GM23338 (cell line): ENCODE results near the gene PAPPA2. TPM values are rescaled to one million over a fixed set of nuclear protein-coding genes. Genes with fewer than 3 reads are reported as not detected.

ENCODE experiments used
- ATAC-seq: fragments of 200-7000 bp; cut with Tn5 transposase; 3 replicates; pipeline ENCODE4 v1.9.1; 2020
- DNase-seq: peaks from one replicate; pipeline ENCODE4 v3.0.0-alpha.2; 2015; ENCODE audit warnings: low spot score
- H2AFZ ChIP-seq: fragments of 200-600 bp; sonication (generic); 2 replicates; pipeline ENCODE4 v1.8.0; 2016; ENCODE audit warnings: antibody characterized with exemption, mild to moderate bottlenecking, moderate library complexity
- H3F3A ChIP-seq: fragments of 200-600 bp; sonication (generic); replicated peaks from 2 replicates; pipeline ENCODE4 v1.8.0; 2017; ENCODE audit warnings: antibody characterized with exemption, mixed run types, low read depth
- H3K27ac ChIP-seq: fragments of 200-600 bp; sonication (generic); 2 replicates; pipeline ENCODE4 v1.6.1; 2016; ENCODE audit warnings: low read depth
- H3K27me3 ChIP-seq: fragments of 200-600 bp; sonication (generic); 2 replicates; pipeline ENCODE4 v1.8.0; 2016; ENCODE audit warnings: mild to moderate bottlenecking, mixed run types, moderate library complexity; ENCODE audit not compliant: insufficient read depth
- H3K36me3 ChIP-seq: fragments of 200-600 bp; sonication (generic); 2 replicates; pipeline ENCODE4 v1.8.0; 2016; ENCODE audit warnings: mild to moderate bottlenecking; ENCODE audit not compliant: insufficient read depth
- H3K4me1 ChIP-seq: fragments of 200-600 bp; sonication (generic); 2 replicates; pipeline ENCODE4 v1.8.0; 2016; ENCODE audit warnings: mild to moderate bottlenecking, moderate library complexity; ENCODE audit not compliant: insufficient read depth
- H3K4me2 ChIP-seq: fragments of 200-600 bp; sonication (generic); 2 replicates; pipeline ENCODE4 v1.7.1; 2017; ENCODE audit warnings: mixed run types
- H3K4me3 ChIP-seq: fragments of 200-600 bp; sonication (generic); 2 replicates; pipeline ENCODE4 v1.6.1; 2016; ENCODE audit warnings: mixed run types
- H3K79me2 ChIP-seq: fragments of 200-600 bp; sonication (generic); replicated peaks from 2 replicates; pipeline ENCODE4 v1.8.0; 2017; ENCODE audit warnings: mild to moderate bottlenecking; ENCODE audit not compliant: insufficient read depth
- H3K9me2 ChIP-seq: fragments of 200-600 bp; sonication (generic); 2 replicates; pipeline ENCODE4 v1.8.0; 2017; ENCODE audit not compliant: insufficient read depth
- H4K20me1 ChIP-seq: fragments of 200-600 bp; sonication (generic); replicated peaks from 2 replicates; pipeline ENCODE4 v1.8.0; 2017; ENCODE audit warnings: mild to moderate bottlenecking; ENCODE audit not compliant: insufficient read depth
- H3K27ac Mint-ChIP-seq: 2 replicates; pipeline ENCODE4 v1.8.0; 2020; ENCODE audit warnings: inconsistent platforms, mild to moderate bottlenecking, moderate library complexity, mixed read lengths
- H3K27me3 Mint-ChIP-seq: 3 replicates; pipeline ENCODE4 v1.8.0; 2022; ENCODE audit warnings: low read depth, mild to moderate bottlenecking, moderate library complexity, mixed read lengths, inconsistent platforms; ENCODE audit not compliant: insufficient read depth, poor library complexity
- H3K36me3 Mint-ChIP-seq: 3 replicates; pipeline ENCODE4 v1.8.0; 2021; ENCODE audit warnings: low read depth, mild to moderate bottlenecking, inconsistent platforms, moderate library complexity, mixed read lengths
- H3K4me1 Mint-ChIP-seq: 3 replicates; pipeline ENCODE4 v1.8.0; 2020; ENCODE audit warnings: mild to moderate bottlenecking, inconsistent platforms, mixed read lengths
- H3K4me3 Mint-ChIP-seq: 3 replicates; pipeline ENCODE4 v1.8.0; 2021; ENCODE audit warnings: moderate library complexity, mild to moderate bottlenecking, inconsistent platforms, mixed read lengths
- H3K9me3 Mint-ChIP-seq: 3 replicates; pipeline ENCODE4 v1.8.0; 2020; ENCODE audit warnings: moderate library complexity, mild to moderate bottlenecking, inconsistent platforms, mixed read lengths
- CREB1 ChIP-seq: fragments of 250-450 bp; sonication (Bioruptor Pico); IDR thresholded peaks from 2 replicates; pipeline ENCODE4 v1.5.0; 2020; ENCODE audit warnings: low read depth, mild to moderate bottlenecking, moderate library complexity
- EZH2 ChIP-seq: fragments of 200-600 bp; sonication (generic); IDR thresholded peaks from one replicate; pipeline ENCODE4 v1.8.0; 2017; ENCODE audit warnings: antibody characterized with exemption, mild to moderate bottlenecking, low read depth; ENCODE audit not compliant: unreplicated experiment
- EZH2phosphoT487 ChIP-seq: fragments of 200-600 bp; sonication (generic); IDR thresholded peaks from one replicate; pipeline ENCODE4 v1.8.1; 2018; ENCODE audit warnings: antibody characterized with exemption; ENCODE audit not compliant: unreplicated experiment
- JUNB ChIP-seq: IDR thresholded peaks from one replicate; pipeline ENCODE4 v1.6.1; 2016; ENCODE audit warnings: antibody characterized with exemption; ENCODE audit not compliant: unreplicated experiment
- NANOG ChIP-seq: IDR thresholded peaks from 2 replicates; pipeline ENCODE4 v1.6.1; 2016; ENCODE audit warnings: antibody characterized with exemption, borderline replicate concordance
- POLR2AphosphoS5 ChIP-seq: IDR thresholded peaks from 2 replicates; pipeline ENCODE4 v1.6.1; 2016; ENCODE audit warnings: antibody characterized with exemption, low read depth
- STAT1 ChIP-seq: IDR thresholded peaks from one replicate; pipeline ENCODE4 v1.6.1; 2016; ENCODE audit warnings: antibody characterized with exemption; ENCODE audit not compliant: unreplicated experiment
- ZNF114 ChIP-seq: fragments of 250-450 bp; sonication (Bioruptor Pico); IDR thresholded peaks from 2 replicates; pipeline ENCODE4 v1.5.0; 2020; ENCODE audit warnings: mild to moderate bottlenecking, moderate library complexity
- ZNF331 ChIP-seq: fragments of 250-450 bp; sonication (Bioruptor Pico); IDR thresholded peaks from 2 replicates; pipeline ENCODE4 v1.5.0; 2020; ENCODE audit warnings: low read depth, mild to moderate bottlenecking, moderate library complexity
- polyA plus RNA-seq: library from polyadenylated mRNA; unstranded; fragments of >200 nt; fragmentation: Nextera tagmentation; extraction: Ambion mirVana; gene quantifications from 2 replicates; pipeline ENCODE4 v1.2.1, GENCODE V29; 2016
- total RNA-seq: library from RNA; depleted of rRNA; stranded (reverse); fragments of >200 nt; shearing (Covaris generic); gene quantifications from 2 replicates; pipeline ENCODE4 v1.2.3, GENCODE V29; 2014
- TF ChIP-seq, protein P1 (sequence below): fragments of 250-450 bp; sonication (Bioruptor Pico); IDR thresholded peaks from 2 replicates; pipeline ENCODE4 v1.5.0; 2020; ENCODE audit warnings: mild to moderate bottlenecking, moderate library complexity
- TF ChIP-seq, protein P2 (sequence below), 2 experiments: fragments of 200-600 bp in 1 of 2; sonication (generic) in 1 of 2; conservative IDR thresholded peaks; 2 replicates each; pipeline versions ENCODE4 v1.5.1 to v1.6.1; 2016 to 2017; ENCODE audit warnings: antibody characterized with exemption in 2 of 2, low read depth in 2 of 2, mild to moderate bottlenecking in 2 of 2, moderate library complexity in 1 of 2
- TF ChIP-seq, protein P3 (sequence below): IDR thresholded peaks from 2 replicates; pipeline ENCODE4 v1.6.1; 2016; ENCODE audit warnings: antibody characterized with exemption

Gene PAPPA2
- total and polyA plus RNA-seq, 2 experiments from 2014 or later = 1.4 to 1.7 TPM

DNA sequence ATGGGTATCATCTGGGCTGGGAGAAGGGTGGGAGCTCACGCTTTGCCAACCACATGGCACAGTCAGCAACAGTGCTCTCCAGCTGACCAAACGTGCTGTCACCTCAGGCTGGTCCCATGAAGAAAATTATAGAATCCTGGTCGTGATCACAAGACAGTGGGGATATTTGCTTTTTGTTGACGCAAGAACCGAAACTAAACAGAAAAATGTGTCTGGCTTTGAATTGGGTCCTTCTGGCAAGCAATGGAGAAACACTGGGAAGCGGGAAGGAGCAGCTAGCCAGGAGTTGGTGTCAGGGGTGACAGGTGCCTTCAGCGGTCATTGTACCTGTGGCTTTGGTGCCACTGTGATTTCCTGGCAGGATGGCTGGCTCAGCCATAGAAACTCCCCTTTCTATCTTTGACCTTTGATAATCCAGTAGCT is 304.8 kb downstream of the PAPPA2 start:
- ATAC-seq (no peak), DNase-seq (no peak)
- H3K9me3 Mint-ChIP-seq = no peaks in the 10 kb centered on the region
- Histone ChIP-seq H3K4me2 (no peak overlapping the region), H3K27ac (no peak overlapping the region), H3K9me2 (no peaks in the 10 kb centered on the region), H3K4me3 (no peak overlapping the region), H3K27me3 (no peaks in the 10 kb centered on the region), H3K79me2 (no peaks in the 10 kb centered on the region), H4K20me1 (no peaks in the 10 kb centered on the region), H3K36me3 (no peaks in the 10 kb centered on the region), H3K4me1 (no peaks in the 10 kb centered on the region), H2AFZ (no peak overlapping the region), H3F3A (no peaks in the 10 kb centered on the region)
- no peak overlapping the region for H3K4me3 Mint-ChIP-seq
- no peak overlapping the region for H3K27ac Mint-ChIP-seq
- no peaks in the 10 kb centered on the region for H3K36me3 Mint-ChIP-seq
- peaks cover 4% of the 10 kb centered on the region for H3K27me3 Mint-ChIP-seq
- H3K4me1 Mint-ChIP-seq = peaks cover 1% of the 10 kb centered on the region; the same call in 1 of the 3 replicates
- TF ChIP-seq EZH2 (no peak), ZNF114 (CRISPR knock-in tag) (no peak), STAT1 (no peak)
- TF ChIP-seq, protein P1, sequence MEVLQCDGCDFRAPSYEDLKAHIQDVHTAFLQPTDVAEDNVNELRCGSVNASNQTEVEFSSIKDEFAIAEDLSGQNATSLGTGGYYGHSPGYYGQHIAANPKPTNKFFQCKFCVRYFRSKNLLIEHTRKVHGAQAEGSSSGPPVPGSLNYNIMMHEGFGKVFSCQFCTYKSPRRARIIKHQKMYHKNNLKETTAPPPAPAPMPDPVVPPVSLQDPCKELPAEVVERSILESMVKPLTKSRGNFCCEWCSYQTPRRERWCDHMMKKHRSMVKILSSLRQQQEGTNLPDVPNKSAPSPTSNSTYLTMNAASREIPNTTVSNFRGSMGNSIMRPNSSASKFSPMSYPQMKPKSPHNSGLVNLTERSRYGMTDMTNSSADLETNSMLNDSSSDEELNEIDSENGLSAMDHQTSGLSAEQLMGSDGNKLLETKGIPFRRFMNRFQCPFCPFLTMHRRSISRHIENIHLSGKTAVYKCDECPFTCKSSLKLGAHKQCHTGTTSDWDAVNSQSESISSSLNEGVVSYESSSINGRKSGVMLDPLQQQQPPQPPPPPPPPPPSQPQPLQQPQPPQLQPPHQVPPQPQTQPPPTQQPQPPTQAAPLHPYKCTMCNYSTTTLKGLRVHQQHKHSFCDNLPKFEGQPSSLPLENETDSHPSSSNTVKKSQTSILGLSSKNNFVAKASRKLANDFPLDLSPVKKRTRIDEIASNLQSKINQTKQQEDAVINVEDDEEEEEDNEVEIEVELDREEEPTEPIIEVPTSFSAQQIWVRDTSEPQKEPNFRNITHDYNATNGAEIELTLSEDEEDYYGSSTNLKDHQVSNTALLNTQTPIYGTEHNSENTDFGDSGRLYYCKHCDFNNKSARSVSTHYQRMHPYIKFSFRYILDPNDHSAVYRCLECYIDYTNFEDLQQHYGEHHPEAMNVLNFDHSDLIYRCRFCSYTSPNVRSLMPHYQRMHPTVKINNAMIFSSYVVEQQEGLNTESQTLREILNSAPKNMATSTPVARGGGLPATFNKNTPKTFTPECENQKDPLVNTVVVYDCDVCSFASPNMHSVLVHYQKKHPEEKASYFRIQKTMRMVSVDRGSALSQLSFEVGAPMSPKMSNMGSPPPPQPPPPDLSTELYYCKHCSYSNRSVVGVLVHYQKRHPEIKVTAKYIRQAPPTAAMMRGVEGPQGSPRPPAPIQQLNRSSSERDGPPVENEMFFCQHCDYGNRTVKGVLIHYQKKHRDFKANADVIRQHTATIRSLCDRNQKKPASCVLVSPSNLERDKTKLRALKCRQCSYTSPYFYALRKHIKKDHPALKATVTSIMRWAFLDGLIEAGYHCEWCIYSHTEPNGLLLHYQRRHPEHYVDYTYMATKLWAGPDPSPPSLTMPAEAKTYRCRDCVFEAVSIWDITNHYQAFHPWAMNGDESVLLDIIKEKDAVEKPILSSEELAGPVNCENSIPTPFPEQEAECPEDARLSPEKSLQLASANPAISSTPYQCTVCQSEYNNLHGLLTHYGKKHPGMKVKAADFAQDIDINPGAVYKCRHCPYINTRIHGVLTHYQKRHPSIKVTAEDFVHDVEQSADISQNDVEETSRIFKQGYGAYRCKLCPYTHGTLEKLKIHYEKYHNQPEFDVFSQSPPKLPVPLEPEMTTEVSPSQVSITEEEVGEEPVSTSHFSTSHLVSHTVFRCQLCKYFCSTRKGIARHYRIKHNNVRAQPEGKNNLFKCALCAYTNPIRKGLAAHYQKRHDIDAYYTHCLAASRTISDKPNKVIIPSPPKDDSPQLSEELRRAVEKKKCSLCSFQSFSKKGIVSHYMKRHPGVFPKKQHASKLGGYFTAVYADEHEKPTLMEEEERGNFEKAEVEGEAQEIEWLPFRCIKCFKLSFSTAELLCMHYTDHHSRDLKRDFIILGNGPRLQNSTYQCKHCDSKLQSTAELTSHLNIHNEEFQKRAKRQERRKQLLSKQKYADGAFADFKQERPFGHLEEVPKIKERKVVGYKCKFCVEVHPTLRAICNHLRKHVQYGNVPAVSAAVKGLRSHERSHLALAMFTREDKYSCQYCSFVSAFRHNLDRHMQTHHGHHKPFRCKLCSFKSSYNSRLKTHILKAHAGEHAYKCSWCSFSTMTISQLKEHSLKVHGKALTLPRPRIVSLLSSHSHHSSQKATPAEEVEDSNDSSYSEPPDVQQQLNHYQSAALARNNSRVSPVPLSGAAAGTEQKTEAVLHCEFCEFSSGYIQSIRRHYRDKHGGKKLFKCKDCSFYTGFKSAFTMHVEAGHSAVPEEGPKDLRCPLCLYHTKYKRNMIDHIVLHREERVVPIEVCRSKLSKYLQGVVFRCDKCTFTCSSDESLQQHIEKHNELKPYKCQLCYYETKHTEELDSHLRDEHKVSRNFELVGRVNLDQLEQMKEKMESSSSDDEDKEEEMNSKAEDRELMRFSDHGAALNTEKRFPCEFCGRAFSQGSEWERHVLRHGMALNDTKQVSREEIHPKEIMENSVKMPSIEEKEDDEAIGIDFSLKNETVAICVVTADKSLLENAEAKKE (CRISPR knock-in tag) = no peak

DNA sequence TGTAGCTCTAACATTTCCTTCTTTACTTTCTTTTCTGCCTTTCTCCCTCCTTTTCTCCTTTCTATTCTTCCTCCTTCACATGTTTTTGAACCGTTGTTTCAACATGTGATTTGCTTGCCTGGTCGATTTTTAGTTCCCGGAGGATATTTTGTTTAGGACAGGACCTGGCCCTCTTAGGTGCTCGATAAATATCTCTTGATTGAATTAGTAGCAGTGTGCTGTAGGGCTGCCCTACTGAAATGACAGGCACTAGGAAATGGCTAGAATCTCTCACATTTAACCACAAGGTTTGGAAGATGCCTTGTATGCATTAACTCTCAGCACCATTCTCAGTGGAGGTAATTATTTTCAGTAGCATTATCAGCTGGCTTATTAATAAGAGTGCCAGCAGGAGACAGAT is 305.6 kb downstream of the PAPPA2 start:
- DNase-seq (no peak), ATAC-seq (no peak)
- Histone ChIP-seq H3F3A (no peaks in the 10 kb centered on the region), H3K27ac (no peak overlapping the region), H3K4me2 (no peak overlapping the region), H3K4me3 (no peak overlapping the region), H4K20me1 (no peaks in the 10 kb centered on the region), H2AFZ (no peak overlapping the region), H3K79me2 (no peaks in the 10 kb centered on the region), H3K36me3 (no peaks in the 10 kb centered on the region), H3K9me2 (no peaks in the 10 kb centered on the region), H3K27me3 (no peaks in the 10 kb centered on the region), H3K4me1 (no peaks in the 10 kb centered on the region)
- Mint-ChIP-seq H3K36me3 (no peaks in the 10 kb centered on the region), H3K4me3 (no peak overlapping the region), H3K27ac (no peak overlapping the region), H3K27me3 (peaks cover 4% of the 10 kb centered on the region), H3K4me1 (peaks cover 3% of the 10 kb centered on the region; the same call in 1 of the 3 replicates), H3K9me3 (no peaks in the 10 kb centered on the region)
- no peak for TF ChIP-seq CREB1 (CRISPR knock-in tag)
- no peak for TF ChIP-seq JUNB
- no peak for TF ChIP-seq STAT1
- TF ChIP-seq ZNF114 (CRISPR knock-in tag) = no peak
- TF ChIP-seq POLR2AphosphoS5 = no peak
- TF ChIP-seq ZNF331 (CRISPR knock-in tag) = no peak
- no peak for TF ChIP-seq EZH2phosphoT487
- TF ChIP-seq, protein P2, sequence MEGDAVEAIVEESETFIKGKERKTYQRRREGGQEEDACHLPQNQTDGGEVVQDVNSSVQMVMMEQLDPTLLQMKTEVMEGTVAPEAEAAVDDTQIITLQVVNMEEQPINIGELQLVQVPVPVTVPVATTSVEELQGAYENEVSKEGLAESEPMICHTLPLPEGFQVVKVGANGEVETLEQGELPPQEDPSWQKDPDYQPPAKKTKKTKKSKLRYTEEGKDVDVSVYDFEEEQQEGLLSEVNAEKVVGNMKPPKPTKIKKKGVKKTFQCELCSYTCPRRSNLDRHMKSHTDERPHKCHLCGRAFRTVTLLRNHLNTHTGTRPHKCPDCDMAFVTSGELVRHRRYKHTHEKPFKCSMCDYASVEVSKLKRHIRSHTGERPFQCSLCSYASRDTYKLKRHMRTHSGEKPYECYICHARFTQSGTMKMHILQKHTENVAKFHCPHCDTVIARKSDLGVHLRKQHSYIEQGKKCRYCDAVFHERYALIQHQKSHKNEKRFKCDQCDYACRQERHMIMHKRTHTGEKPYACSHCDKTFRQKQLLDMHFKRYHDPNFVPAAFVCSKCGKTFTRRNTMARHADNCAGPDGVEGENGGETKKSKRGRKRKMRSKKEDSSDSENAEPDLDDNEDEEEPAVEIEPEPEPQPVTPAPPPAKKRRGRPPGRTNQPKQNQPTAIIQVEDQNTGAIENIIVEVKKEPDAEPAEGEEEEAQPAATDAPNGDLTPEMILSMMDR (conservative IDR thresholded peaks at IDR 0.05; ENCODE audit: low read depth in 2 of 2) = no peak
- TF ChIP-seq, protein P3, sequence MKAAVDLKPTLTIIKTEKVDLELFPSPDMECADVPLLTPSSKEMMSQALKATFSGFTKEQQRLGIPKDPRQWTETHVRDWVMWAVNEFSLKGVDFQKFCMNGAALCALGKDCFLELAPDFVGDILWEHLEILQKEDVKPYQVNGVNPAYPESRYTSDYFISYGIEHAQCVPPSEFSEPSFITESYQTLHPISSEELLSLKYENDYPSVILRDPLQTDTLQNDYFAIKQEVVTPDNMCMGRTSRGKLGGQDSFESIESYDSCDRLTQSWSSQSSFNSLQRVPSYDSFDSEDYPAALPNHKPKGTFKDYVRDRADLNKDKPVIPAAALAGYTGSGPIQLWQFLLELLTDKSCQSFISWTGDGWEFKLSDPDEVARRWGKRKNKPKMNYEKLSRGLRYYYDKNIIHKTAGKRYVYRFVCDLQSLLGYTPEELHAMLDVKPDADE = no peak
- no peak for TF ChIP-seq NANOG
